ENCODE data around the gene BRINP3. TPM values are rescaled to one million over a fixed set of nuclear protein-coding genes. Genes with fewer than 3 reads are reported as not detected.

BRINP3 gene
- total and polyA plus RNA-seq, 11 donors: 0.15 to 2.7 (median 0.41) TPM; not detected in 3

- 73 to 84% (median 77%) methylated on average over 2 of the region's 2 CpGs for WGBS, 4 donors
Measured at GRCh38 chr1:190178827-190179226, 298.8 kb downstream of the BRINP3 start.

DNA sequence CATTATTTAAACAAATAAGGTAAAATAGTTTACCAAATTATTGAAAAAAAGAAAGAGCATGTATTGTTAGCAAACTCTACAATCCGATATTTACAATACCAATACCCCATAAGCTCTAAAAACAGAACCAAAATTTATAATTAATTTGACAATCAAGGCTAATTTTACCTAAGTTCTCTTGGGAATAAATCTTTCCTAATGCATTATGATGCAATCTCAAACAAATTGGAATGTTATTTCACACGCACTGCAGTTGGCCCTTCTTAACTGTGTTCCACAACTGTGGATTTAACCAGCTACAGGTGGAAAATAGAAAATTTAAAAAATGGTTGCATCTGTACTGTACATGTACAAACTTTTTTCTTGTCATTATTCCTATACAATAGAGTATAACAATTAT is 300.1 kb downstream of the BRINP3 start:
- ATAC-seq (no peak), DNase-seq (no peak)
- intact Hi-C loops (cut with DNase I): no loop called here
- no peak overlapping the region for H3K27ac ChIP-seq
- H3K4me1 ChIP-seq: no peaks in the 10 kb centered on the region
- H3K27me3 ChIP-seq: no peaks in the 10 kb centered on the region
- H3K36me3 ChIP-seq: no peaks in the 10 kb centered on the region
- TF ChIP-seq POLR2A (IDR thresholded peaks at IDR 0.05) (no peak), CTCF (IDR thresholded peaks at IDR 0.05) (no peak)
- H3K4me3 ChIP-seq: no peak overlapping the region
- no peaks in the 10 kb centered on the region for H3K9me3 ChIP-seq
- WGBS, 4 donors: 83 to 89% (median 87%) methylated on average over 2 of the region's 2 CpGs

More at GRCh38 chr1:190178827-190179226, 298.8 kb downstream of the BRINP3 start:
- no peak overlapping the region for H3K27ac ChIP-seq
- no peaks in the 10 kb centered on the region for H3K4me1 ChIP-seq
- H3K9me3 ChIP-seq: no peaks in the 10 kb centered on the region
- no peaks in the 10 kb centered on the region for H3K27me3 ChIP-seq
- no peak for ATAC-seq
- H3K4me3 ChIP-seq: no peak overlapping the region
- no peaks in the 10 kb centered on the region for H3K36me3 ChIP-seq
- intact Hi-C loops (cut with DNase I): no loop called here
- DNase-seq: no peak
- TF ChIP-seq POLR2A (IDR thresholded peaks at IDR 0.05): no peak
- no peak for TF ChIP-seq CTCF (IDR thresholded peaks at IDR 0.05)

DNA sequence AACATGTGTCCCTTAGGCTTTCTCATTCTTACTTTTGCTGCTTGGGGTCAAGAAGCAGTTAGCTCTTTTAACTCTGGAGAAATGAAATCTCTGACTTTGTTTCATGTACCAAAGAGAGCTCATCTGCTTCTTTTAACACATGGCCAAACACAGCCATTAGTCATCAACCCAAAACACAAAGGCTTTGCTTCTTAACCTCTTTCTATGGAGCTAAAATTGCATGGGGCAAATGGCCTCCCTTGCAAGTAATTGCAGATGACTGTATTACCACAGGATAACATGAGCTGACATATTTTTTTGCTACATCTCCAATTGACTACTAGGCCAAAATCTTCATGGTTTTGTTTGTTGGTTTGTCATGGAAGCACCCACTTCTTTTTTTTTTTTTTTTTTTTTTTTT is 300.9 kb downstream of the BRINP3 start:
- Histone ChIP-seq H3K36me3 (no peaks in the 10 kb centered on the region), H3K4me3 (no peak overlapping the region), H3K9me3 (no peaks in the 10 kb centered on the region), H3K27ac (no peak overlapping the region), H3K27me3 (no peaks in the 10 kb centered on the region), H3K4me1 (no peaks in the 10 kb centered on the region)
- ATAC-seq (no peak), DNase-seq (no peak)
- intact Hi-C loops (cut with DNase I): no loop called here
- TF ChIP-seq POLR2A (IDR thresholded peaks at IDR 0.05) (no peak), CTCF (IDR thresholded peaks at IDR 0.05) (no peak)

GRCh38 chr1:190175320-190175719 is 302.3 kb downstream of the BRINP3 start:
- no peak for ATAC-seq
- WGBS, 4 donors: 61 to 75% (median 69%) methylated on average over 3 of the region's 3 CpGs
- intact Hi-C loops (cut with DNase I): no loop called here
- Histone ChIP-seq H3K4me1 (no peaks in the 10 kb centered on the region), H3K27me3 (no peaks in the 10 kb centered on the region), H3K36me3 (no peaks in the 10 kb centered on the region), H3K27ac (no peak overlapping the region), H3K9me3 (no peaks in the 10 kb centered on the region), H3K4me3 (no peak overlapping the region)
- no peak for DNase-seq
- TF ChIP-seq POLR2A (IDR thresholded peaks at IDR 0.05): no peak
- TF ChIP-seq CTCF (IDR thresholded peaks at IDR 0.05): no peak
